ENCODE measurements around the gene EBI3. TPM values are rescaled to one million over a fixed set of nuclear protein-coding genes. Genes with fewer than 3 reads are reported as not detected.
"Not testable (repeated sequence)": the region's sequence is repeated elsewhere in the genome, so short reads cannot be mapped to it uniquely, and the experiment has no call there.

The EBI3 gene
- 0.35 TPM for polyA plus RNA-seq (ENCODE audit: insufficient read length)
- long read RNA-seq, donor 1, partial matches to known transcripts: 0 of 1 reads
- long read RNA-seq, donor 1, other reads (novel, unspliced or antisense): 0 of 1 reads
- long read RNA-seq, donor 2: 0 reads
- long read RNA-seq, donor 3: 0 reads
- long read RNA-seq, donor 4: 0 reads
- long read RNA-seq, donor 5: 0 reads
- long read RNA-seq, donor 6: 0 reads
- long read RNA-seq, donor 7: 0 reads
- long read RNA-seq, donor 8: 0 reads

DNA sequence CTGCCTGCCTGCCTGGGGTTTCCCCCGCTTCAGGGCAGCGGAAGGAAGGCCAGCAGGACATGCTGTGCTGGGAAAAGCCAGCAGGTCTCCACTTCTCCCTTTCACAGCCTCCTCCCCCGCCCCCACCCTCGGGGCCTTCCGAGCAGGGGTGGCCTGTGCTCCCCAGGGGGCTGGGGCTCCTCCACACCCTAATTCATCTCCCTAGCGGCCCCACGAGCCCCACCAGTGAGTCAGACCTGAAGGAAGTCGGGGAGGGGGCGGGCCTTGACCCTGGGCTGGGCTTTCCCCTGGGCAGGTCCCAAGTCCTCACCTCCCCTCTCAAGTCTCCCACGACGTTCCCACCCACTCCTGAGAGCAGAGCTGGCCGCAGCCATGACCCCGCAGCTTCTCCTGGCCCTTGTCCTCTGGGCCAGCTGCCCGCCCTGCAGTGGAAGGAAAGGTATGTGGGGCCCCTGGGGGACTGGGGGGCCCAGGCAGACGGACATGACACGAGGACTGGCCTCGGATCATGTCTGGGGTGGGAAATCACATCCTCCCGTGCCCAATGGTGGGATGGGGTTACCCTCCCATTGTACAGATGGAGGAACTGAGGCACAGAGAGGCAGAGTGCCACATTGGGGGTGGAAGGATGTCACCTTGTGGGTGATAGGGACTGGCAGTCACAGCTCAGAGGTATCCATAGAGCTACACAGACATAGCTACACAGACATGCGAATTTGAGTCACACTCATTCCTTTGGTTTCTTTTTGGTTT is at the start of gene EBI3:
TSS of gene EBI3 (plus strand) at position 345 of the 753 bp plus-strand sequence. CDS start at position 373, 28 bp downstream.
- no peak for DNase-seq

- DNase-seq: no peak
Observed at GRCh38 chr19:4181053-4181508, 48.2 kb upstream of the EBI3 start.

DNA sequence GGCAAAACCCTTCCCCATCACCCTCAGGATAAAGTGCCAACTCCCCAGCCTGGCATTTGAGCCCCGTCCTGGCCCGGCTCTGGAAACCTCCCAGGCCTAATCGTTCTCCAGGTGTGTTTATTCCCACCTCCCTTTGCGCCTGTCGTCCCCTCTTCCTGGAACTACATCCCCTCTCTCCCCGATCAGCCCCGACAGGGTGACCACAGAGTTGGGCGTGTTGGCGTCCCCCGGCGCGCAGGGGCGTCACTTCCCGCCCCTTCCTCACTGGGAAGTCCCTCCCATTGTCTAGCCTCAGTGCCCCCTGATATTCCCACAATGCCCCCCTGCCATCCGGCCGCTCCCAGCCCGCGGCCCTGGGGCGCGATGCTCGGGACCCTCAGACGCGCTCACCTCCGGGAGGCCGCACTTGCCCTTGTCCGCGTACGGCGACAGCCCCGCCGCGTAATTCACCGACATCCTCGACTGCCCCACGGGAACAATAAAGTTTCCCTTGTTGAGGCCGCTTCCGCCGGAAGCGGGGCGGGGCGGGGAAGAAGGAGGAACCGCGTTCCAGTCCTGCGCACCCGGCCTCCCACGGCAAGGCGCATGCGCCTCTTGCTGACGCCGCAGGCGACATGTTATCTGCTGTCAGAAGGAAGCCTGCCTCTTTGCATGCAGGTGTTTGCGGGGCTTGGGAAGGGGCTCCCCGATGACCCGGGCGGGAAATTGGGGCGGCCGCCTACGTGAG is 47.1 kb upstream of the EBI3 start, which contains the start of the genes ANKRD24 and SIRT6:
TSS of gene ANKRD24 (plus strand) at position 606 of the 727 bp plus-strand sequence. CDS start 3,737 bp downstream, outside the sequence.
TSS of gene SIRT6 (minus strand) at position 480 of the 727 bp plus-strand sequence. CDS start at position 456, 24 bp downstream.
- peak; percentile 93 for DNase-seq

DNA sequence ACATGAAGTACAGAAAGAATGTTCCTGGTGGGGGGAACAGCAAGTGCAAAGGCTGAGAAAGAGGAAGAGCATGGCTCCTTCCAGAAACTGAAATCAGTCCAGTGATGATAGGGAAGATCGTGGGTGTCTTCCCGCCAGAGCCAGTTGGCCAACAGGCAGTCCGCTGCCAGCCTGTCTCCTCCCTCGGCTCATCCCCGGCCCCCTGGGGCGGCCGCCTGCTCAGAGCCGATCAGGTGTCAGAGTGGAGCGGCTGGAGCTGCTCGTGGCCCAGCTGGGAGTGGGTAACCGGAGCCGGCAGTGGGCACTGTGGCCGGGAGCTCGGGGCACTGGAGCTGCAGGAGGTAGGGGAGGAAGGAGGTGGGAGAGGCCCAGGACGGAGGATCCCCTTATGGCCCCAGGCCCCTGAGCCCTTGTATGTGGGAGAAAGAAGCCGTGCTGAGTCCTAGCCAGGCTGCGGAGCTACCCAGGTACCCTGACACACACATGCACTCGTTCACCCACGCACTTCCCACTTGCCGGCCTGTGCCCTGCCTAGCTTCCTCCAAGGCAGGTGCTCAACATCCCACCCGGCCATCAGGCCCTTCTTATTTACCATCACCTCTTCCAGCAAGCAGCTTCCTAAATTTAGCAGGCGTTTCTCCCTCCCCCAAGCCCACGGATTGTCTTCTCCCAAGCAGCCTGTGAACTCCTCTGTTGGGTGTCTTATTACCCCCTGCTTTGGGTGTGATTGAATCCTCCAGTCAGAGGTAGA is 45.2 kb upstream of the EBI3 start:
- no peak for DNase-seq

- no peak for DNase-seq
Observed at GRCh38 chr19:4184718-4185352, 44.5 kb upstream of the EBI3 start.

- DNase-seq: no peak
Observed at GRCh38 chr19:4185413-4186086, 43.8 kb upstream of the EBI3 start.

DNA sequence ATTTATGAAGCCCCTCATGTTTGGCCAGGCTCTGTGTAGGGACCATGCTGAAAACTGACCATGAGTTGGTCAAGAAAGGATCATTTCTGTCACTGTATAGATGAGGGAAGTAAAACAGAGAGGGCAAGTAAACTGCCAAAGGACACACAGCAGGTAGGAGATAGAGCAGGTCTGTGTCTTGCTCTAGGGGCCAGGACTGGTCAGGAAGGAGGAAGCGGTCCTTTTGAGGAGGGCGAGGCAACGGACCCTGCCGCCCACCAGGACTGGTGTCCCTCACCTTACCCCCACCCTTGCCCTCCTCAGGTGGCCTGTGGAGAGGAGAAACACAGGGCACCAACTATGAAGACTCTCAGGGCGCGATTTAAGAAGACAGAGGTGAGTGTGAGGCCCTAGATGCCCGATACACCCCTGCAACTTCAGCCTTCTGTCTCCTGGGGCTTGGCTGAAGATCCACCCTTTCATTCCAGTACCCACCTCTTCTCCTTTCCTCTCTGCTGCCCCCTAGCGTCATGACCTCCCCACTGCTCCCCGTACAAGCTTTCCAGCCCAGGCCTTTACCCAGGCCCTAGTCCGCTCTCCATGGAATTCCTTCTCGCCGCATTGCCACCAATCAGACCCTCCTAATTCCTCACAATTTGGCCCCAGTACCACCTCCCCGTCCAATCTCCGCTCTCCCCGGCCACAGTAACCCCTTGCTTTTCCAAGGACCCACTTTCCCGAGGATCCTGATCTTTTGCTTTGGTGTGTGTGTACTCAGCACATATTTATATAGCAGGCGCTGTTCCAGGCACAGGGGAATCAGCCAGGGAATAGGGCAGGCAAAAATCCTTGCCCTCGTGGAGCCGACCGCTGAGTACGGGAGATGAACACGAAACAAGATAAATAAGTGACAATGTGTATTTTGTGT is 43.0 kb upstream of the EBI3 start:
- DNase-seq: no peak

DNA sequence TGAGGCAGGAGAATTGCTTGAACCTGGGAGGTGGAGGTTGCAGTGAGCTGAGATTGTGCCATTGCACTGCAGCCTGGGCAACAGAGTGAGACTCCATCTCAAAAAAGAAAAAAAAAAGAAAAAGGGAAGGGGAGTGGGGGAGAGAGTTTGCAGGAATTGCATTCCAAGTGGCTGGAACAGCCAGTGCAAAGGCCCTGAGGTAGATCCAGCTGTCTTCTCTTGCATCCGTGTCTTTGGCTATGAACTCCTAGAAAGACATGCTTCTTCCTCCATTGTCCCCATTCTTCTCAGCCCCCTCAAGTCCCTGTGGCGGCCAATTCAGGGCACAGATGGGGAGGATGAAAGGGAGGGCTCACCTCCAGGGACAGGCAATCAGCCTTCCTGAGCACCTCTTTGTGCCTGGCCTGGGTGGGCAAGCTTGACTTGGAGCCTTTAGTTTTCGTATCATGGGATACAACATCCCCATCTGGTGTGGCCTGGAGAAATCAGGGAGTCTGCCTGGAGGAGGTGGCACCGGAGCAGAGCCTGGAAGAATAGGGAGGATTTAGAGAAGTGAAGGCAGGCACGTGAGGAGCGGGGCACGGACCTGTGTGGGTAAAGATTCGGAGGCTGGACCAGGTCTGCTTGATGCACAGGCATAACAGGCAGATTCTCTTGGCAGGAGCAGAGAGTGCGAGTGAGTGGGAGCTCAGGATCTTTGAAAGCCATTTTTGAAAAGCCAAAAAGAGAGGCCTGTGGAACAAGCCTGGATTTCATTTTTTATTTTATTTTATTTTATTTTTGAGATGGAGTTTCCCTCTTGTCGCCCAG is 41.8 kb upstream of the EBI3 start:
- no peak for DNase-seq

- no peak for DNase-seq
Observed at GRCh38 chr19:4189641-4190040, 39.7 kb upstream of the EBI3 start.

- not testable (repeated sequence) for DNase-seq
Observed at GRCh38 chr19:4192537-4192936, 36.8 kb upstream of the EBI3 start.

GRCh38 chr19:4194353-4194752 is 35.0 kb upstream of the EBI3 start:
- no peak for DNase-seq

GRCh38 chr19:4196009-4196408 is 33.3 kb upstream of the EBI3 start:
- no peak for DNase-seq

DNA sequence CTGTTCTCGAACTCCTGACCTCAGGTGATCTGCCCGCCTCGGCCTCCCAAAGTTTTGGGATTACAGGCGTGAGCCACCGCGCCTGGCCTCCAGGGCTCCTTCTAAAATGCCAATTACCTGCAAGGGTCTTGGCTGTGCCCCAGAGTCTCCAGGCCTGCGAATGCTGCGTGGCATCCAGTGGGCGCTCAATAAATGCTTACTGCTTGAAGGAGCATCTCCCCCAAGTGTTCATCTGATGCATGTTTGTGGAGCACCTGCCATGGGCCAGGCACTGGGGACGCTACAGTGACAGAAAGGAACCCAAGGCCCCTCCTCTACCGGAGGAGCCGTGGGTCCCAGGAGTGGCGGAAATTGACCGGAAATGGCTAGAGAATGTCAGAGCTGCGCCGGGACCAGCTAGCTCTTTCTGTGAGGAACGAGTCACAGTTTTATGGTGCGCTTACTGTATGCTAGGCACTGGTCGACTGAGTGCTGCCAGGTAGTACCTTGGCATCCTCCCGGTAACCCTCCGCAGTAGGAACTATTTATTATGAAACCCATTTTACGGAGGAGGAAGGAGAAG is 32.7 kb upstream of the EBI3 start:
- DNase-seq: no peak

DNA sequence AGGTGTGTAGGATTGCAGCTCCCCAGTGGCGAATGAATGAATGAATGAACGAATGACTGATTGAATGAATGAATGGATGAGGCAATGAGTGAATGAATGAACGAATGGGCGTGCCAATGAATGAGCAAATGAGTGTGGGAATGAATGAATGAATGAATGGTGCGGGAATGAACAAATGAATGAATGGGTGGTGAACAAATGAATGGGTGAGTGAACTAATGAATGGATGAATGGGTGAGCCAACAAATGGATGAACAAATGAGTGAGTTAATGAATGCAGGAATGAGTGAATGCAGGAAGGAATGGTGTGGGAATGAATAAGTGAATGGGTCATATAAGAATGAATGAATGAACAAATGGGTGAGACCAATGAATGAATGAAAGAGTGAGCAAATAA is 32.1 kb upstream of the EBI3 start:
- no peak for DNase-seq

DNA sequence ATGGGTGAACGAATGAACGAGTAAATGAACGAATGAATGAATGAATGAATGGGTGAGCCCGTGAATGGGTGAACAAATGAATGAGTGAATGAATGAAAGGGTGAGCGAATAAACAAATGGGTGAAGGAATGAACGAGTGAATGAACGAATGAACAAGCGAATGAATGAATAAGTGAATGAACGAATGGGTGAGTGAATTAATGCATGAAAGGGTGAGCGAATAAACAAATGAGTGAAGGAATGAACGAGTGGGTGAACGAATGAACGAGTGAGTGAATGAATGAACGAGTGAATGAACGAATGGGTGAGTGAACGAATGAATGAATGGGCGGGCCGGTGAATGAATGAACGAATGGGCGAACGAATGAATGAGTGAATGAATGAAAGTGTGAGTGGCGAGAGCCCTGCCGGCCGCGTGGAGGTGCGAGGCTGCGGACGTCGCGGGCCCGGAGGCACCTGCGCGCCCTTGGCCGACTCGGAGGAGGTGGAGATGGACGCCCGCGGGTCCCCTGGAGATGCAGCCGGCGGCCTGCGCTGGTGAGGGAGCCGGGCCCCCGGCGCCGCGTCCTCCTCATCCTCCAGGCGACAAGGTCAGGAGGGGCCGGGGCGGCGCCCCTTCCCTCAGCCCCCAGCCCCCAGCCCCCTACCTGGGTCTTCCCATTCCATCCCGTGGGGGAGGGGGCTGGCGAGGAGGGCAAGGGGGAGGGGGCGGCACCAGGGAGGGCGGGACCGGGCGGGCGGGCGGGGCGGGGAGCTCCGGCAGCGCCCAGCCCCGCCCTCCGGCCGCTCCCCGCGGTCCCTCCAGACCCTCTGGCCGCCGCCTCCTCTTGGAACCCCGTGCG is 31.5 kb upstream of the EBI3 start:
- no peak for DNase-seq

DNA sequence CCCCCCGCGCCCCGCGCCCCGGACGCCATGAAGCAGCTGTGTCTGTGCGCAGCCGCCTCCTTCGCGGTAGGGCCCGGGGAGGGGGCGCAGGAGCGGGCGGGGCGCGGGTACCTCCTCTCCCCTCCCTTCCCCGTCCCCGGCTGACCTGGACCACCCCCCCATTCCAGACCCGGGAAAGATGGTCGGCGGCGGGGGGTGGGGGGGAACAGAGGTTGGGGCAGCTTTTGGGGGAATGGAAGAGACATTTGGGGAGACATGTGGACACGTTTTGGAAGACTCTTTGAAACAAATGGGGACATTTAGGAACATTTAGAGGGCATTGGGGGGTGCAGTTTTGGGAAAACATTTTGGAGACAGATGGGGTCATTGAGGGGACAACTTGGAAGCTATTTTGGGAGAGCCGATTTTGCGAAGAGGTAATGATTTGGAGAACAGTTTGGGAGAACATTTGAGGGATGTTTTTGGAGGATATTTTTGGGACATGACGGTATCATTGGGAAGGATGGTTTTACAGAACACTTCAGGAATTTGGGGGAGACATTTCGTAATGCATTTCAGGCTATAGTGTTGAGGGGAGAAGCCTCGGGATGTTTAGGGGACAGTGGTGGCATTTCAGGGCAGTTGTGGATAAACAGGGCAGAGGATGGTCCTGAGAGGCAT is 30.7 kb upstream of the EBI3 start:
- DNase-seq: no peak

Measured in left kidney (tissue), 8 donors.